Activated CD4-positive, alpha-beta T cell treated with anti-CD3 and anti-CD28 coated beads for 24 hours (primary cell): Measurements from ENCODE around the gene CFAP46.
"Not testable (repeated sequence)": the region's sequence is repeated elsewhere in the genome, so short reads cannot be mapped to it uniquely, and the experiment has no call there.

Source experiments
- DNase-seq, 2 donors: peaks; one replicate each; pipeline ENCODE4 v3.0.0-alpha.2; 2020; ENCODE audit warnings: low read depth in 2 of 2

CFAP46 gene

GRCh38 chr10:132899054-132899750 is 43.2 kb downstream of the CFAP46 start:
- DNase-seq, result no peak

DNA sequence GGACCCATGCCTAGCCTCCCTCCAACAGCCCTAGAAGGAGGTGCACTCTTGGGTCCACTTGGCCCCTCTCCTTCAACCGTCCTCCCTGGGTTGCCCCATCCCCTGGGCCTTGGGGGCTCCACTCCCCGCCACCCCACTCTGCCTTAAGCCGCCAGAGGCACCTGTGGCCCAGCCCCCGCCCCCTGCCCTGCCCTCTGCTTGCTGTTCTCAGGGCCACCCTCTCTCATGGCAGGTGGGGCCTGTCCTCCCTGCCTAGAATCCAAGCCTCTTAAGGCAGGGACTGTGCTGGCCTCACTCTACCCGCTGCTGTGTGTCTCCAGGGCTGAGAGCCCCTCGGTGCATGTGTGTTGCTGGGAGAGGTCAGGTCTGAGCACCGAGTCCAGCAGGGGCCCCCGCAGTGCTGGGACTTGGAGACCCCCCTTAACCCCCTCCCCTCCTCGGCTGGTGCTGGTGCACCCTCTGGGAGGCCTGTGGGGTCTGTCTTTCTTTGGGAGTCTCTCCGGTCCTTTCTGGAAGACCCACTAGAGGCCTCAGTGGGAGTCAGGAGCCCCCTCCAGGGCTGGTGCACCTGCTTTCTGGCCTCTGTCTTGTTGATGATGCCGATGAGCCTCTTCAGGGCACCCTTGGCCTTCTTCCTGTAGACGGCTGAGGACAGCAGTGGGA is 43.8 kb downstream of the CFAP46 start:
- no peak for DNase-seq

GRCh38 chr10:132897516-132898381 is 44.6 kb downstream of the CFAP46 start:
- no peak for DNase-seq

- DNase-seq, result not testable (repeated sequence)
Measured at GRCh38 chr10:132893786-132894185, 48.6 kb downstream of the CFAP46 start.

- DNase-seq, result no peak
Measured at GRCh38 chr10:132893090-132893489, 49.3 kb downstream of the CFAP46 start.

DNA sequence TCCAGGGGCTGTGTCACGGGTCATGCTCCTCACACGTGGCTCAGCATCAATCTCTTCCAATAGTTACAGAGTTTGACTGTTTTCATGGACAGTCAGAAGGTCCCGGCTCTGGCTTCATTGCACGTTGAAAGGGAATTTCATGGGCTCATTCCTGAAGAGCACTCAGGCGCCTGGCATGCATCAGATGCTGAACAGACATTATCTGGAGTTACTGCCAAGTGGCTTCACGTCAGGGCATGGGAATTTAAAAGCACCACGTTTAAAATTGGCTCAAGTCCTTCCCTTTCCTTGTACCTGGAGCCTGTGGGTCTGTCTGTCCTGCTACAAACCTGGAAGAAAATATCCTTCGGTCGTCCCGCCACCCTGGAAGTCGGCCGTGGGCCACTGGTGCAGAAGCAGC is 50.4 kb downstream of the CFAP46 start:
- DNase-seq, result no peak

GRCh38 chr10:132891368-132891767 is 51.0 kb downstream of the CFAP46 start:
- no peak for DNase-seq

DNA sequence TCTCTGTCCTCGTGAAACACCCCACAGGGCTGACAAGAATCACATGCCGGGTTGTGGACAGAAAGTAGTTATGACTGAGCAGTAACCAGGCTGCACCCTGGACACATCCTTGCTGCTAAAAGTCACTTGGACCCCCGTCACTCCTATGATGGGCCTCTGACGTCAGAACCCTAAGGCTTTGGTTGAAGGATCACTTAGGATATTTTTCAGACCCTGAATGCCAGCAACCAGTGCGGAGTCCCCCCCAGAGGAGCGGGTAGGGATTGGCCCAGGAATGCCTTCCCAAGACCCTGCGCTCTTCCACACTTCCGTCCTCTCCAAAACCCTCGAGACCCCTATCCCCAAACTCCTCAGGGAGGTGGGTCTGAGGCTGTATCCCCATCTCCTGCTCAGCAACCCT is 52.1 kb downstream of the CFAP46 start:
- DNase-seq, result no peak

- no peak for DNase-seq
Measured at GRCh38 chr10:132889556-132889955, 52.8 kb downstream of the CFAP46 start.

DNA sequence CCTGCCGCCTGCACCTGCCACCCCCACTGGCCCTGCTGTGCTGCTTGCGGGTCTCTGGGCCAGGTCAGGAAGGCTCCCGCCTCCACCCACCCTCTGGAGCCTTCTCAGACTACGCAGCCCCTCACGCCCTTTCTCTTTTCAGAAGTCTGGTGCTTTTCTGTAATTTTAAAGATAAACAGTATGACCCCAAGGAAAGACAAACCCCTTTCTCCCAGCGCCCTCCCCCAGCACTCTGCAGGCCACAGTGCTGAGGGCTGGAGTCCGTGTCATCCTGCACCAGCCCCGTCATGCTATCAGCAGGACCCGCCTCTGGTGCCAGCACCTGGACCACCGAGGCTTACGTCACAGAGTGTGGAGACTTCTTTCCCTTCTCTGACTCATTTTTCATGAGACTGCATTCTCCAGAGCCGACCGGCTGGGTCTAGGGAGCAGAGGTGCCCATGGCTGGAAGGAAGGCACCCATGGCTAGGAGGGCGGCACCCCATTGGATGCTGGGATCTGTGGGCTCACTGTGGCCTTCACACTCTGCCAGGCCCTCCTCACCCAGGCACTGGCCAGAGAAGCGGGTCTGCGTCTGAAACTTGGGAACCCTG is 53.4 kb downstream of the CFAP46 start:
- no peak for DNase-seq

GRCh38 chr10:132888446-132888845 is 53.9 kb downstream of the CFAP46 start:
- not testable (repeated sequence) for DNase-seq

- no peak for DNase-seq
Measured at GRCh38 chr10:132886211-132887099, 55.9 kb downstream of the CFAP46 start.

DNA sequence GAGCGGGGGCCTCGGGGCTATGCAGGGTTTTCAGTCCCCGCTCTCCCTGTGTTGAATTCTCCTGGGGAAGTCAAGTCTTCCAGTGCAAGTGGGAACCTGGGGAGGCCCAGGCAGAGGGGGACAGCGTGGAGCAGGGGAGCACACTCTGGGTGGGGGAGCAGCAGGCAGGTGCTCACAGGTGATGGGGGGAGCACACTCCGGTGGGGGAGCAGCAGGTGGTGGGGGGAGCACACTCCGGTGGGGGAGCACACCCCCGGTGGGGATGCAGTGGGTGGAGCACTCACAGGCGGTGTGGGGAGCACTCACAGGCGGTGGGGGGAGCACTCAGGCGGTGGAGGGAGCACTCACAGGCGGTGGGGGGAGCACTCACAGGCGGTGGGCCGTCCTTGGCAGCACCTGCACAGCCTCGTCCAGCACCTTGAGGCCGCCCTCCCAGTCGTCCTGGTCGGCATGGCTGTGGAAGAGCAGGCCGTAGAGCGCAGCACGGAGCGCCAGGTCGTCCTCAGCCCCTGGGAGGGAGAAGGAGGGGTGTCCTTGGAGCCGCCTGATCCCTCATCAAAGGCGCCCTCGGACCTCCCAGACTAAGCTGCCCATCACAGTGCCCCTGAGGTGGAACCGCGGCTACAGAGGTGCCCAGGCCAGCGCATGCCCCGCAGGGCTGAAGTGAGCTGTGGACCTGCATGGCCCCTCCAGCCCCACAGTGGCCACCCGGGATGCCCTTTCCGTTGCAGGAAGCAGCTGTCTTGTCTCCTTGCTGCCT is 56.7 kb downstream of the CFAP46 start:
- DNase-seq, result no peak

- DNase-seq, result no peak
Measured at GRCh38 chr10:132884691-132885271, 57.6 kb downstream of the CFAP46 start.

- no peak for DNase-seq
Measured at GRCh38 chr10:132884041-132884440, 58.3 kb downstream of the CFAP46 start.

DNA sequence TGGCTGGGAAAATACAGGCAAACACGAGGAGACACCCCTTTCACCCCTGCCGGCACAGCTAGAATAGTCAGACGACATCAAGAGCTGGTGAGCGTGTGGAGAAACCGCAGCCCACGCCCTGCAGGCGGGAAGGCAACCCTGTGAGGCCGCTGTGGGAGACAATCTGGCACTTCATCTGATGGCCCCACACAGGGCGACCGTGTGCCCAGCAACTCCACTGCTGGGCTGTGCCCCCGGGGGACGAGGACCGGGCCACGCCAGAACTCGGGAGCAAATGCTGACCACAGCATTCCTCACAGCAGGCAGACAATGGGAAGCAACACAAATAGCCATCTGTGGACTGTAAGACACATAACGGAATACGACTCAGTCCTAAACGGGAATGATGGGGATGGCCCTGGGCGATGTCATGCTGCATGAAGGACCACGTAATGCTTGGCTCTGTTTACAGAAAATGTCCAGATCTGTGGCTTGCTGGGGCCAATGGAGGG is 58.9 kb downstream of the CFAP46 start:
- DNase-seq, result no peak

GRCh38 chr10:132882069-132882951 is 60.1 kb downstream of the CFAP46 start:
- DNase-seq, result no peak

- DNase-seq, result no peak
Measured at GRCh38 chr10:132881186-132881920, 61.0 kb downstream of the CFAP46 start.
